Ascending aorta (tissue), 2 donors: ENCODE data around the gene CES2. TPM values are rescaled to one million over a fixed set of nuclear protein-coding genes. Genes with fewer than 3 reads are reported as not detected.

Experiments
- DNase-seq, 2 donors: peaks; one replicate each; pipeline ENCODE4 v3.0.0-alpha.2; 2019; ENCODE audit warnings: low spot score in 2 of 2
- H3K27ac ChIP-seq, 2 donors: fragments of 200-600 bp; sonication (generic); one replicate each; pipeline ENCODE4 v1.5.1; 2016 to 2017; ENCODE audit warnings: mild to moderate bottlenecking in 1 of 2
- H3K27me3 ChIP-seq: fragments of 200-600 bp; sonication (generic); one replicate; pipeline ENCODE4 v1.5.1; 2017
- H3K36me3 ChIP-seq, 2 donors: fragments of 200-600 bp; sonication (generic); one replicate each; pipeline ENCODE4 v1.5.1; 2016
- H3K4me1 ChIP-seq, 2 donors: fragments of 200-600 bp; sonication (generic); one replicate each; pipeline ENCODE4 v1.5.1; 2016 to 2017; ENCODE audit warnings: mild to moderate bottlenecking in 1 of 2
- H3K4me3 ChIP-seq, 2 donors: fragments of 200-600 bp; sonication (generic); one replicate each; pipeline ENCODE4 v1.5.1; 2016 to 2017; ENCODE audit warnings: mild to moderate bottlenecking in 1 of 2
- H3K9me3 ChIP-seq, 2 donors: fragments of 200-600 bp; sonication (generic); one replicate each; pipeline ENCODE4 v1.5.1; 2016
- CTCF ChIP-seq, 3 experiments: fragments of 200-600 bp in 2 of 3; fragments of 450-650 bp in 1 of 3; sonication (generic) in 2 of 3; IDR thresholded peaks; one replicate each; pipeline ENCODE4 v1.5.1; 2016 to 2019; ENCODE audit warnings: antibody characterized with exemption in 3 of 3, mild to moderate bottlenecking in 1 of 3, moderate library complexity in 1 of 3
- intact Hi-C: fragments of 100-400 bp; cut with DNase I; formaldehyde crosslinking; loops from one replicate; pipeline ENCODE4 v1.15.1; 2023
- total RNA-seq: library from RNA; depleted of rRNA; stranded (reverse); fragments of >200 nt; gene quantifications from one replicate; pipeline ENCODE4 v1.1.0, GENCODE V29; 2016

The CES2 gene
- total RNA-seq, 1 donor from 2014 or later: 40.0 TPM

- H3K27ac ChIP-seq: no peak overlapping the region
- no peak for DNase-seq
- H3K4me3 ChIP-seq: no peak overlapping the region
- intact Hi-C loops: no loop called here
- H3K9me3 ChIP-seq: no peaks in the 10 kb centered on the region
- H3K36me3 ChIP-seq: no peaks in the 10 kb centered on the region
- TF ChIP-seq CTCF (IDR thresholded peaks at IDR 0.05): no peak
- peaks cover 24 to 39% of the 10 kb centered on the region in 2 donors for H3K4me1 ChIP-seq
- no peaks in the 10 kb centered on the region for H3K27me3 ChIP-seq
These were observed 28.1 kb upstream of the CES2 start for GRCh38 chr16:66906916-66907836.

- H3K27ac ChIP-seq: no peak overlapping the region
- H3K27me3 ChIP-seq: no peaks in the 10 kb centered on the region
- DNase-seq: no peak
- H3K4me3 ChIP-seq: no peak overlapping the region
- H3K4me1 ChIP-seq: peaks cover 17 to 33% of the 10 kb centered on the region in 2 donors
- H3K9me3 ChIP-seq: no peaks in the 10 kb centered on the region
- no peaks in the 10 kb centered on the region for H3K36me3 ChIP-seq
- intact Hi-C loops: no loop called here
- no peak for TF ChIP-seq CTCF (IDR thresholded peaks at IDR 0.05)
These were observed 27.2 kb upstream of the CES2 start for GRCh38 chr16:66908116-66908515.

GRCh38 chr16:66908762-66909559, 26.4 kb upstream of the CES2 start:
- intact Hi-C loops: no loop called here
- Histone ChIP-seq H3K9me3 (no peaks in the 10 kb centered on the region), H3K27ac (no peak overlapping the region), H3K4me3 (no peak overlapping the region), H3K27me3 (no peaks in the 10 kb centered on the region), H3K36me3 (no peaks in the 10 kb centered on the region), H3K4me1 (peaks cover 9 to 24% of the 10 kb centered on the region in 2 donors)
- TF ChIP-seq CTCF (IDR thresholded peaks at IDR 0.05): no peak
- no peak for DNase-seq

GRCh38 chr16:66910175-66910940, 25.0 kb upstream of the CES2 start:
- no peak for TF ChIP-seq CTCF (IDR thresholded peaks at IDR 0.05)
- no peaks in the 10 kb centered on the region for H3K9me3 ChIP-seq

GRCh38 chr16:66911112-66911511, 24.2 kb upstream of the CES2 start:
- Histone ChIP-seq H3K4me3 (no peak overlapping the region), H3K4me1 (peaks cover 0 to 3% of the 10 kb centered on the region in 2 donors), H3K27me3 (no peaks in the 10 kb centered on the region), H3K27ac (no peak overlapping the region), H3K36me3 (no peaks in the 10 kb centered on the region), H3K9me3 (no peaks in the 10 kb centered on the region)
- DNase-seq: no peak
- TF ChIP-seq CTCF (IDR thresholded peaks at IDR 0.05): no peak
- intact Hi-C loops: no loop called here

More at GRCh38 chr16:66910175-66910940, 25.0 kb upstream of the CES2 start:
- Histone ChIP-seq H3K27me3 (no peaks in the 10 kb centered on the region), H3K4me3 (no peak overlapping the region), H3K36me3 (no peaks in the 10 kb centered on the region), H3K27ac (no peak overlapping the region), H3K4me1 (peaks cover 0 to 10% of the 10 kb centered on the region in 2 donors)
- no peak for DNase-seq
- intact Hi-C loops: no loop called here
